ENCODE measurements around the gene OSER1.

Gene OSER1

GRCh38 chr20:44209686-44210405 lies 725 bp downstream of the OSER1 start:
- H3K4me1 ChIP-seq (ENCODE audit: insufficient read depth, low read length, poor library complexity, severe bottlenecking) = peaks cover 48% of the 10 kb centered on the region
- no peaks in the 10 kb centered on the region for H3F3A ChIP-seq (ENCODE audit: low read depth)
- peak overlapping the region; percentile 92 for H3K9ac ChIP-seq (ENCODE audit: low read depth, low read length, poor library complexity, severe bottlenecking)
- H2AFZ ChIP-seq (ENCODE audit: low read length) = peak overlapping the region; percentile 85
- peaks cover 45% of the 10 kb centered on the region for H4K20me1 ChIP-seq (ENCODE audit: insufficient read depth, low read length, poor library complexity, severe bottlenecking)
- H3K9me2 ChIP-seq (replicated peaks; ENCODE audit: low read depth, low read length) = no peaks in the 10 kb centered on the region
- H3K79me2 ChIP-seq (ENCODE audit: insufficient read depth, low read length) = peaks cover 55% of the 10 kb centered on the region
- H3K9me3 ChIP-seq (ENCODE audit: insufficient read depth, low read depth, low read length) = no peaks in the 10 kb centered on the region
- peak overlapping the region; percentile 99 for H3K4me2 ChIP-seq (ENCODE audit: low read depth, low read length, poor library complexity, severe bottlenecking)
- H3K36me3 ChIP-seq (ENCODE audit: insufficient read depth, low read length) = peaks cover 14% of the 10 kb centered on the region; the same call in 1 of the 2 replicates
- H3K4me3 ChIP-seq (ENCODE audit: low read length, poor library complexity, severe bottlenecking) = peak overlapping the region; percentile 98
- TF ChIP-seq EZH2phosphoT487 (IDR thresholded peaks at IDR 0.05; ENCODE audit: borderline replicate concordance) (no peak), CTCF (conservative IDR thresholded peaks at IDR 0.05; ENCODE audit: low read length) (no peak)
- no peaks in the 10 kb centered on the region for H3K27me3 ChIP-seq (ENCODE audit: insufficient read depth, low read length, poor library complexity, severe bottlenecking)

GRCh38 chr20:44208770-44209169 lies 1.8 kb downstream of the OSER1 start:
- TF ChIP-seq EZH2phosphoT487 (IDR thresholded peaks at IDR 0.05; ENCODE audit: borderline replicate concordance) (no peak), CTCF (conservative IDR thresholded peaks at IDR 0.05; ENCODE audit: low read length) (no peak)
- no peaks in the 10 kb centered on the region for H3K27me3 ChIP-seq (ENCODE audit: insufficient read depth, low read length, poor library complexity, severe bottlenecking)
- peak overlapping the region; percentile 98 for H3K4me3 ChIP-seq (ENCODE audit: low read length, poor library complexity, severe bottlenecking)
- H2AFZ ChIP-seq (ENCODE audit: low read length) = no peak overlapping the region
- no peaks in the 10 kb centered on the region for H3F3A ChIP-seq (ENCODE audit: low read depth)
- H3K4me2 ChIP-seq (ENCODE audit: low read depth, low read length, poor library complexity, severe bottlenecking) = peak overlapping the region; percentile 99
- H3K79me2 ChIP-seq (ENCODE audit: insufficient read depth, low read length) = peaks cover 61% of the 10 kb centered on the region
- peaks cover 50% of the 10 kb centered on the region for H4K20me1 ChIP-seq (ENCODE audit: insufficient read depth, low read length, poor library complexity, severe bottlenecking)
- H3K36me3 ChIP-seq (ENCODE audit: insufficient read depth, low read length) = peaks cover 16% of the 10 kb centered on the region; the same call in 1 of the 2 replicates
- H3K9me2 ChIP-seq (replicated peaks; ENCODE audit: low read depth, low read length) = no peaks in the 10 kb centered on the region
- H3K4me1 ChIP-seq (ENCODE audit: insufficient read depth, low read length, poor library complexity, severe bottlenecking) = peaks cover 56% of the 10 kb centered on the region
- no peaks in the 10 kb centered on the region for H3K9me3 ChIP-seq (ENCODE audit: insufficient read depth, low read depth, low read length)
- peak overlapping the region; percentile 92 for H3K9ac ChIP-seq (ENCODE audit: low read depth, low read length, poor library complexity, severe bottlenecking)

GRCh38 chr20:44208165-44208564 lies 2.4 kb downstream of the OSER1 start:
- Histone ChIP-seq H3K4me2 (ENCODE audit: low read depth, low read length, poor library complexity, severe bottlenecking) (peak overlapping the region; percentile 99), H3K36me3 (ENCODE audit: insufficient read depth, low read length) (peaks cover 16% of the 10 kb centered on the region; the same call in 1 of the 2 replicates), H3F3A (ENCODE audit: low read depth) (no peaks in the 10 kb centered on the region), H3K4me3 (ENCODE audit: low read length, poor library complexity, severe bottlenecking) (peak overlapping the region; percentile 98), H3K79me2 (ENCODE audit: insufficient read depth, low read length) (peaks cover 66% of the 10 kb centered on the region), H3K4me1 (ENCODE audit: insufficient read depth, low read length, poor library complexity, severe bottlenecking) (peaks cover 56% of the 10 kb centered on the region), H3K9me3 (ENCODE audit: insufficient read depth, low read depth, low read length) (no peaks in the 10 kb centered on the region), H2AFZ (ENCODE audit: low read length) (no peak overlapping the region), H3K9me2 (replicated peaks; ENCODE audit: low read depth, low read length) (no peaks in the 10 kb centered on the region), H3K9ac (ENCODE audit: low read depth, low read length, poor library complexity, severe bottlenecking) (peak overlapping the region; percentile 92), H3K27me3 (ENCODE audit: insufficient read depth, low read length, poor library complexity, severe bottlenecking) (no peaks in the 10 kb centered on the region), H4K20me1 (ENCODE audit: insufficient read depth, low read length, poor library complexity, severe bottlenecking) (peaks cover 51% of the 10 kb centered on the region)
- TF ChIP-seq CTCF (conservative IDR thresholded peaks at IDR 0.05; ENCODE audit: low read length) = no peak
- TF ChIP-seq EZH2phosphoT487 (IDR thresholded peaks at IDR 0.05; ENCODE audit: borderline replicate concordance) = no peak

Data from Loucy (cell line).